SK-N-SH (cell line): ENCODE data around the gene CBY2. TPM values are rescaled to one million over a fixed set of nuclear protein-coding genes. Genes with fewer than 3 reads are reported as not detected.

Experiments
- CTCF ChIA-PET: fragments of 300-600, 350-600 bp; formaldehyde crosslinking; extraction: SDS; loops from one replicate; lab custom pipeline; 2021; lab: Yijun Ruan, JAX
- POLR2A ChIA-PET: fragments of 350-600 bp; sonication (Branson Sonifier 250); formaldehyde crosslinking; extraction: SDS; loops from one replicate; lab custom pipeline; 2020; ENCODE audit warnings: antibody characterized with exemption, inconsistent platforms; lab: Yijun Ruan, JAX
- DNase-seq: peaks from one replicate; pipeline ENCODE4 v3.0.0; 2012
- H2AFZ ChIP-seq: fragments of 200-600 bp; sonication (generic); 2 replicates; pipeline ENCODE4 v1.8.1; 2016; ENCODE audit warnings: antibody characterized with exemption, mild to moderate bottlenecking, low read depth
- H3F3A ChIP-seq: fragments of 200-600 bp; sonication (generic); replicated peaks from 2 replicates; pipeline ENCODE3; 2016; ENCODE audit warnings: antibody characterized with exemption, mild to moderate bottlenecking; ENCODE audit not compliant: insufficient read depth
- H3K27ac ChIP-seq, 2 experiments: fragments of 200-500 bp in 1 of 2; fragments of 200-600 bp in 1 of 2; sonication (Bioruptor generic) in 1 of 2; sonication (generic), shearing (Covaris generic) in 1 of 2; 2 replicates each; pipeline versions ENCODE4 v1.5.1 to v1.6.1; 2014 to 2016; ENCODE audit warnings: low read depth in 2 of 2, inconsistent platforms in 1 of 2, low read length in 1 of 2, mild to moderate bottlenecking in 1 of 2, mixed read lengths in 1 of 2
- H3K27me3 ChIP-seq: fragments of 200-600 bp; sonication (generic), shearing (Covaris generic); 2 replicates; pipeline ENCODE4 v1.6.1; 2016; ENCODE audit warnings: mixed run types; ENCODE audit not compliant: insufficient read depth
- H3K36me3 ChIP-seq, 2 experiments: fragments of 200-500 bp in 1 of 2; fragments of 200-600 bp in 1 of 2; sonication (Bioruptor generic) in 1 of 2; sonication (generic) in 1 of 2; replicated peaks in 1 of 2; 2 replicates each; pipeline versions ENCODE3 to v1.5.1; 2014 to 2016; ENCODE audit warnings: low read length in 1 of 2, mild to moderate bottlenecking in 1 of 2; ENCODE audit not compliant: insufficient read depth in 2 of 2, control insufficient read depth in 1 of 2
- H3K4me1 ChIP-seq, 2 experiments: fragments of 200-500 bp in 1 of 2; fragments of 200-600 bp in 1 of 2; sonication (Bioruptor generic) in 1 of 2; sonication (generic), shearing (Covaris generic) in 1 of 2; 2 replicates each; pipeline versions ENCODE4 v1.5.1 to v1.6.1; 2014 to 2016; ENCODE audit warnings: low read depth in 1 of 2, low read length in 1 of 2, mixed run types in 1 of 2; ENCODE audit not compliant: insufficient read depth in 2 of 2, control insufficient read depth in 1 of 2
- H3K4me2 ChIP-seq: fragments of 200-600 bp; sonication (generic), shearing (Covaris generic); 2 replicates; pipeline ENCODE4 v1.6.1; 2017; ENCODE audit warnings: mixed run types
- H3K4me3 ChIP-seq, 2 experiments: fragments of 200-500 bp in 1 of 2; fragments of 200-600 bp in 1 of 2; sonication (Bioruptor generic) in 1 of 2; sonication (generic), shearing (Covaris generic) in 1 of 2; 2 replicates each; pipeline versions ENCODE4 v1.5.1 to v1.8.1; 2014 to 2016; ENCODE audit warnings: low read depth in 2 of 2, inconsistent platforms in 1 of 2, low read length in 1 of 2, mild to moderate bottlenecking in 1 of 2, mixed read lengths in 1 of 2, moderate library complexity in 1 of 2
- H3K79me2 ChIP-seq: fragments of 200-600 bp; sonication (generic); 2 replicates; pipeline ENCODE4 v1.8.1; 2017; ENCODE audit warnings: mild to moderate bottlenecking; ENCODE audit not compliant: insufficient read depth
- H3K9ac ChIP-seq: fragments of 200-600 bp; sonication (generic); 2 replicates; pipeline ENCODE4 v1.6.1; 2017; ENCODE audit warnings: mixed run types
- H3K9me2 ChIP-seq: fragments of 200-600 bp; sonication (generic); 2 replicates; pipeline ENCODE4 v1.6.1; 2017; ENCODE audit warnings: mixed run types
- H3K9me3 ChIP-seq: fragments of 200-600 bp; sonication (generic); 2 replicates; pipeline ENCODE4 v1.6.1; 2017; ENCODE audit warnings: mixed run types, mild to moderate bottlenecking, moderate library complexity
- H4K20me1 ChIP-seq: fragments of 200-600 bp; sonication (generic); 2 replicates; pipeline ENCODE4 v1.6.1; 2017; ENCODE audit warnings: mild to moderate bottlenecking, mixed run types; ENCODE audit not compliant: insufficient read depth
- CHD2 ChIP-seq: fragments of 150-350 bp; IDR thresholded peaks from 2 replicates; pipeline ENCODE4 v1.6.1; 2018; ENCODE audit warnings: low read length; ENCODE audit not compliant: partially characterized antibody
- ELF1 ChIP-seq: IDR thresholded peaks from 2 replicates; pipeline ENCODE4 v1.4.0; 2012
- EP300 ChIP-seq, 2 experiments: IDR thresholded peaks; 2 replicates each; pipeline versions ENCODE4 v1.4.0 to v1.6.1; 2012; ENCODE audit warnings: borderline replicate concordance in 1 of 2, low read depth in 1 of 2, low read length in 1 of 2
- EZH2phosphoT487 ChIP-seq: fragments of 200-600 bp; sonication (generic); IDR thresholded peaks from 2 replicates; pipeline ENCODE4 v1.6.1; 2017; ENCODE audit warnings: low read depth, mixed run types, mild to moderate bottlenecking, antibody characterized with exemption, moderate library complexity, borderline replicate concordance
- FOXM1 ChIP-seq: IDR thresholded peaks from 2 replicates; pipeline ENCODE4 v1.4.0; 2012; ENCODE audit warnings: low read depth, mild to moderate bottlenecking
- GABPA ChIP-seq: IDR thresholded peaks from 2 replicates; pipeline ENCODE4 v1.4.0; 2012; ENCODE audit warnings: low read depth, mild to moderate bottlenecking
- GATA2 ChIP-seq: sonication (generic); formaldehyde crosslinking; IDR thresholded peaks from 2 replicates; pipeline ENCODE4 v1.5.0; 2020; ENCODE audit warnings: mild to moderate bottlenecking, missing genetic modification reagents
- JUND ChIP-seq: IDR thresholded peaks from 2 replicates; pipeline ENCODE4 v1.4.0; 2012
- NRF1 ChIP-seq: IDR thresholded peaks from 2 replicates; pipeline ENCODE4 v1.6.1; 2012; ENCODE audit warnings: low read depth, mild to moderate bottlenecking, low read length
- RFX5 ChIP-seq: IDR thresholded peaks from 2 replicates; pipeline ENCODE4 v1.6.1; 2012; ENCODE audit warnings: mild to moderate bottlenecking, improper control_type of control experiment, low read length
- RXRA ChIP-seq: IDR thresholded peaks from 2 replicates; pipeline ENCODE4 v1.4.0; 2012; ENCODE audit warnings: low read depth, mild to moderate bottlenecking, borderline replicate concordance
- SMC3 ChIP-seq: IDR thresholded peaks from 2 replicates; pipeline ENCODE4 v1.6.1; 2012; ENCODE audit warnings: low read depth, low read length, improper control_type of control experiment
- TAF1 ChIP-seq: IDR thresholded peaks from 2 replicates; pipeline ENCODE4 v1.6.1; 2012; ENCODE audit warnings: low read depth, mild to moderate bottlenecking, low read length, moderate library complexity, borderline replicate concordance
- TCF12 ChIP-seq: IDR thresholded peaks from 2 replicates; pipeline ENCODE4 v1.4.0; 2012
- TEAD4 ChIP-seq: IDR thresholded peaks from 2 replicates; pipeline ENCODE4 v1.4.0; 2012; ENCODE audit warnings: mild to moderate bottlenecking, borderline replicate concordance; ENCODE audit not compliant: insufficient read depth
- WGBS: methylation state at CpG from one replicate; pipeline ENCODE4 v1.1.6; 2017; ENCODE audit warnings: low lambda C conversion rate; 5-methylcytosine and 5-hydroxymethylcytosine counted together
- polyA plus RNA-seq, 3 experiments: library from polyadenylated mRNA; depleted of rRNA; stranded (reverse); fragments of >200 nt; gene quantifications; 2 replicates each; pipeline ENCODE4 v1.2.3, GENCODE V29; 2012
- TF ChIP-seq, protein P1 (sequence below): fragments of 150-350 bp; IDR thresholded peaks from 2 replicates; pipeline ENCODE4 v1.6.1; 2017; ENCODE audit warnings: antibody characterized with exemption, low read length, low read depth, borderline replicate concordance
- TF ChIP-seq, protein P2 (sequence below): fragments of 200-600 bp; sonication (generic); IDR thresholded peaks from 2 replicates; pipeline ENCODE4 v1.6.1; 2017; ENCODE audit warnings: antibody characterized with exemption, mild to moderate bottlenecking, moderate library complexity
- TF ChIP-seq, protein P3 (sequence below): IDR thresholded peaks from 2 replicates; pipeline ENCODE4 v1.4.0; 2012; ENCODE audit warnings: low read depth
- TF ChIP-seq, protein P4 (sequence below): IDR thresholded peaks from 2 replicates; pipeline ENCODE4 v1.4.0; 2012; ENCODE audit warnings: low read depth, borderline replicate concordance
- TF ChIP-seq, protein P5 (sequence below): IDR thresholded peaks from 2 replicates; pipeline ENCODE4; 2012
- TF ChIP-seq, protein P6 (sequence below): fragments of 150-350 bp; IDR thresholded peaks from 2 replicates; pipeline ENCODE4 v1.6.1; 2016; ENCODE audit warnings: mild to moderate bottlenecking, low read depth, low read length

CBY2 gene
- polyA plus RNA-seq, 1 of the 3 experiments (the other 2 are of a cell fraction) = not detected

DNA sequence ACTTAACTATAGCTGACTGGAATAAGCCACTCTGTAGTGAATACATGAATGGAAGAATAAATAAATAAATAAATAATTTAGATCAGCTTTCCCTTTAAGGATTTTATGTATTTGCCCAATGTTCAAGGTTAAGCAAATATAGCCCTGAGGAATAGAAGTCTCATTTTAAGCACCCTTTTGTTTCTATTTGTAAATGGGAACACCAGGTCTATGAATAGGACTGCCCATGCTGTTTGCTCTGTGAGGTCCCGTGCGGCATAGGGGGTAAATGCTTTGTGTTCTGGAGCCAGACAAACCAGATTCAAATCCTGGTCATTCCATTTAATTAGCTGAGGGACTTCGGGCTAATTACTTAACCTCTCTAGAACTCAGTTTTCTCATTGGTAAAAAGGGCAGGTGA lies 29.3 kb downstream of the CBY2 start:
- Histone ChIP-seq H3K4me2 (no peak overlapping the region), H3K36me3 (no peaks in the 10 kb centered on the region), H3K4me3 (no peak overlapping the region), H3K27ac (no peak overlapping the region), H3K9me3 (no peaks in the 10 kb centered on the region), H4K20me1 (no peaks in the 10 kb centered on the region), H3K27me3 (no peaks in the 10 kb centered on the region; the same call in 1 of the 2 replicates), H3K79me2 (no peaks in the 10 kb centered on the region), H3K9ac (no peak overlapping the region), H3F3A (no peaks in the 10 kb centered on the region), H2AFZ (no peak overlapping the region), H3K9me2 (no peaks in the 10 kb centered on the region), H3K4me1 (peaks cover 0 to 5% of the 10 kb centered on the region in 2 experiments; a peak in 1 of 4 replicates)
- no peak for DNase-seq
- no peak for TF ChIP-seq TAF1
- no peak for TF ChIP-seq GATA2 (CRISPR knock-in tag)
- TF ChIP-seq, protein P1, sequence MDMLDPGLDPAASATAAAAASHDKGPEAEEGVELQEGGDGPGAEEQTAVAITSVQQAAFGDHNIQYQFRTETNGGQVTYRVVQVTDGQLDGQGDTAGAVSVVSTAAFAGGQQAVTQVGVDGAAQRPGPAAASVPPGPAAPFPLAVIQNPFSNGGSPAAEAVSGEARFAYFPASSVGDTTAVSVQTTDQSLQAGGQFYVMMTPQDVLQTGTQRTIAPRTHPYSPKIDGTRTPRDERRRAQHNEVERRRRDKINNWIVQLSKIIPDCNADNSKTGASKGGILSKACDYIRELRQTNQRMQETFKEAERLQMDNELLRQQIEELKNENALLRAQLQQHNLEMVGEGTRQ = no peak
- no peak for TF ChIP-seq RXRA
- TF ChIP-seq, protein P2, sequence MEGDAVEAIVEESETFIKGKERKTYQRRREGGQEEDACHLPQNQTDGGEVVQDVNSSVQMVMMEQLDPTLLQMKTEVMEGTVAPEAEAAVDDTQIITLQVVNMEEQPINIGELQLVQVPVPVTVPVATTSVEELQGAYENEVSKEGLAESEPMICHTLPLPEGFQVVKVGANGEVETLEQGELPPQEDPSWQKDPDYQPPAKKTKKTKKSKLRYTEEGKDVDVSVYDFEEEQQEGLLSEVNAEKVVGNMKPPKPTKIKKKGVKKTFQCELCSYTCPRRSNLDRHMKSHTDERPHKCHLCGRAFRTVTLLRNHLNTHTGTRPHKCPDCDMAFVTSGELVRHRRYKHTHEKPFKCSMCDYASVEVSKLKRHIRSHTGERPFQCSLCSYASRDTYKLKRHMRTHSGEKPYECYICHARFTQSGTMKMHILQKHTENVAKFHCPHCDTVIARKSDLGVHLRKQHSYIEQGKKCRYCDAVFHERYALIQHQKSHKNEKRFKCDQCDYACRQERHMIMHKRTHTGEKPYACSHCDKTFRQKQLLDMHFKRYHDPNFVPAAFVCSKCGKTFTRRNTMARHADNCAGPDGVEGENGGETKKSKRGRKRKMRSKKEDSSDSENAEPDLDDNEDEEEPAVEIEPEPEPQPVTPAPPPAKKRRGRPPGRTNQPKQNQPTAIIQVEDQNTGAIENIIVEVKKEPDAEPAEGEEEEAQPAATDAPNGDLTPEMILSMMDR = no peak
- TF ChIP-seq, protein P3, sequence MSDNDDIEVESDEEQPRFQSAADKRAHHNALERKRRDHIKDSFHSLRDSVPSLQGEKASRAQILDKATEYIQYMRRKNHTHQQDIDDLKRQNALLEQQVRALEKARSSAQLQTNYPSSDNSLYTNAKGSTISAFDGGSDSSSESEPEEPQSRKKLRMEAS = no peak
- whole genome bisulfite sequencing = 69% methylated on average over 3 of the region's 3 CpGs
- ChIA-PET CTCF (no interaction called here), POLR2A (no interaction called here)

DNA sequence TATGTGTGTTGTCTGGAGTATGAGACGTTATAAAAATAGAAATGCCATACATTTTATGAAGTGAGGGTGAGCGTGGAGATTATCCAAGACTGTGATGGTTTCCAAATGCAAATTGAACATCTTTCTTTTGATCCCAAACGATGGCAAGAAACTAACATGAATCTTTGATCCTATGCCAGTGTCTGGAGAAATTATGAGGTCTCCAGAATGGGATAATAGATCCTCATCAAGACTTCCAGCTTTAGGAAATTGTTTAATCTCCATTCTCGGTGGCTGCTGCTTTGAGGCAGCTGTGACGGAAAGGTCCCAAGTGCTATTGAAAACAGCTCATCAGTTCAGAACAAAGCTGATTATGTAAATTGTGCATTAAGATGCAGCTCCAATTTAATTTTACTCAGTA lies 30.8 kb downstream of the CBY2 start:
- TF ChIP-seq GATA2 (CRISPR knock-in tag) (no peak), ELF1 (no peak), EZH2phosphoT487 (no peak), RXRA (no peak), NRF1 (no peak), EP300 (IDR thresholded peaks at IDR 0.05; ENCODE audit: borderline replicate concordance in 1 of 2, low read depth in 1 of 2, low read length in 1 of 2) (no peak), CHD2 (no peak), GABPA (no peak), SMC3 (no peak), TAF1 (no peak), TCF12 (no peak), FOXM1 (no peak), TEAD4 (no peak), RFX5 (no peak), JUND (no peak)
- TF ChIP-seq, protein P4, sequence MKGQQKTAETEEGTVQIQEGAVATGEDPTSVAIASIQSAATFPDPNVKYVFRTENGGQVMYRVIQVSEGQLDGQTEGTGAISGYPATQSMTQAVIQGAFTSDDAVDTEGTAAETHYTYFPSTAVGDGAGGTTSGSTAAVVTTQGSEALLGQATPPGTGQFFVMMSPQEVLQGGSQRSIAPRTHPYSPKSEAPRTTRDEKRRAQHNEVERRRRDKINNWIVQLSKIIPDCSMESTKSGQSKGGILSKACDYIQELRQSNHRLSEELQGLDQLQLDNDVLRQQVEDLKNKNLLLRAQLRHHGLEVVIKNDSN = no peak
- TF ChIP-seq, protein P1 = no peak
- TF ChIP-seq, protein P5, sequence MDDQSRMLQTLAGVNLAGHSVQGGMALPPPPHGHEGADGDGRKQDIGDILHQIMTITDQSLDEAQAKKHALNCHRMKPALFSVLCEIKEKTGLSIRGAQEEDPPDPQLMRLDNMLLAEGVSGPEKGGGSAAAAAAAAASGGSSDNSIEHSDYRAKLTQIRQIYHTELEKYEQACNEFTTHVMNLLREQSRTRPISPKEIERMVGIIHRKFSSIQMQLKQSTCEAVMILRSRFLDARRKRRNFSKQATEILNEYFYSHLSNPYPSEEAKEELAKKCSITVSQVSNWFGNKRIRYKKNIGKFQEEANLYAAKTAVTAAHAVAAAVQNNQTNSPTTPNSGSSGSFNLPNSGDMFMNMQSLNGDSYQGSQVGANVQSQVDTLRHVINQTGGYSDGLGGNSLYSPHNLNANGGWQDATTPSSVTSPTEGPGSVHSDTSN = no peak
- TF ChIP-seq, protein P6, sequence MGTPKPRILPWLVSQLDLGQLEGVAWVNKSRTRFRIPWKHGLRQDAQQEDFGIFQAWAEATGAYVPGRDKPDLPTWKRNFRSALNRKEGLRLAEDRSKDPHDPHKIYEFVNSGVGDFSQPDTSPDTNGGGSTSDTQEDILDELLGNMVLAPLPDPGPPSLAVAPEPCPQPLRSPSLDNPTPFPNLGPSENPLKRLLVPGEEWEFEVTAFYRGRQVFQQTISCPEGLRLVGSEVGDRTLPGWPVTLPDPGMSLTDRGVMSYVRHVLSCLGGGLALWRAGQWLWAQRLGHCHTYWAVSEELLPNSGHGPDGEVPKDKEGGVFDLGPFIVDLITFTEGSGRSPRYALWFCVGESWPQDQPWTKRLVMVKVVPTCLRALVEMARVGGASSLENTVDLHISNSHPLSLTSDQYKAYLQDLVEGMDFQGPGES = no peak
- WGBS = 34% methylated on average over 5 of the region's 5 CpGs
- POLR2A ChIA-PET = no interaction called here

More for the DNA sequence above, 30.8 kb downstream of the CBY2 start:
- Histone ChIP-seq H3K4me2 (no peak overlapping the region), H3K9ac (no peak overlapping the region), H3K27ac (no peak overlapping the region), H3K9me3 (no peaks in the 10 kb centered on the region), H3K4me3 (no peak overlapping the region), H3K36me3 (no peaks in the 10 kb centered on the region), H3K79me2 (no peaks in the 10 kb centered on the region), H2AFZ (no peak overlapping the region), H3K4me1 (peaks cover 0 to 5% of the 10 kb centered on the region in 2 experiments; a peak in 1 of 4 replicates), H4K20me1 (no peaks in the 10 kb centered on the region), H3K9me2 (no peaks in the 10 kb centered on the region), H3K27me3 (no peaks in the 10 kb centered on the region; the same call in 1 of the 2 replicates), H3F3A (no peaks in the 10 kb centered on the region)
- CTCF ChIA-PET = interaction anchor here (1.2 kb wide), 1 partner anchor 11 kb away, joined by 3 read pairs; no protein-coding TSS in a partner anchor
- no peak for DNase-seq
